K562 (cell line): ENCODE data around the gene FAM200B. TPM values are rescaled to one million over a fixed set of nuclear protein-coding genes. Genes with fewer than 3 reads are reported as not detected.
A peak's percentile ranks its signal among the peaks of the same experiment; 100 is the strongest.

ENCODE experiments used
- BCL6 ChIP-seq: fragments of 250-450 bp; sonication (Bioruptor Pico); IDR thresholded peaks from 2 replicates; pipeline ENCODE4 v1.4.0; 2020
- CSDE1 ChIP-seq, 2 experiments: fragments of 450-650 bp; IDR thresholded peaks; 2 replicates each; pipeline ENCODE4 v1.6.1; 2016; ENCODE audit warnings: mild to moderate bottlenecking in 1 of 2
- FOXO4 ChIP-seq: fragments of 450-650 bp; formaldehyde crosslinking; IDR thresholded peaks from 2 replicates; pipeline ENCODE4 v1.4.0; 2020; ENCODE audit warnings: mild to moderate bottlenecking, moderate library complexity
- HDGF ChIP-seq: fragments of 450-650 bp; IDR thresholded peaks from 2 replicates; pipeline ENCODE4 v1.6.1; 2016
- MEF2D ChIP-seq: conservative IDR thresholded peaks from 2 replicates; pipeline ENCODE4 v1.6.1; 2016; ENCODE audit warnings: low read depth, missing genetic modification characterization, missing compliant biosample characterization
- NELFE ChIP-seq: IDR thresholded peaks from 2 replicates; pipeline ENCODE4 v1.6.1; 2011; ENCODE audit warnings: mild to moderate bottlenecking; ENCODE audit not compliant: insufficient read depth, insufficient read length
- NFYB ChIP-seq: IDR thresholded peaks from 2 replicates; pipeline ENCODE4 v1.6.1; 2011; ENCODE audit warnings: mild to moderate bottlenecking, moderate library complexity; ENCODE audit not compliant: insufficient read length; ENCODE audit errors: extremely low read depth
- RBM34 ChIP-seq: fragments of 200-400 bp; formaldehyde crosslinking; IDR thresholded peaks from 2 replicates; pipeline ENCODE4 v1.6.1; 2018; ENCODE audit warnings: low read length, borderline replicate concordance; ENCODE audit not compliant: insufficient read depth
- SAFB ChIP-seq: fragments of 200-400 bp; formaldehyde crosslinking; IDR thresholded peaks from 2 replicates; pipeline ENCODE4 v1.6.1; 2017; ENCODE audit warnings: low read depth, low read length, borderline replicate concordance
- SMAD1 ChIP-seq: fragments of 150-350 bp; IDR thresholded peaks from 2 replicates; pipeline ENCODE4 v1.6.1; 2014; ENCODE audit warnings: low read length, low read depth; ENCODE audit not compliant: partially characterized antibody
- SMC3 ChIP-seq: conservative IDR thresholded peaks from 2 replicates; pipeline ENCODE4 v1.6.1; 2011; ENCODE audit warnings: low read depth, low read length, improper control_type of control experiment; ENCODE audit not compliant: insufficient read depth
- SNIP1 ChIP-seq: fragments of 450-650 bp; IDR thresholded peaks from 2 replicates; pipeline ENCODE4 v1.7.1; 2017; ENCODE audit warnings: low read depth, mild to moderate bottlenecking
- TCF3 ChIP-seq: sonication (generic); formaldehyde crosslinking; IDR thresholded peaks from 2 replicates; pipeline ENCODE4 v1.4.0; 2020; ENCODE audit warnings: mild to moderate bottlenecking, missing genetic modification reagents
- ZFP30 ChIP-seq: fragments of 250-450 bp; sonication (Bioruptor Pico); IDR thresholded peaks from 2 replicates; pipeline ENCODE4 v1.8.0; 2022; ENCODE audit warnings: moderate library complexity, mild to moderate bottlenecking, inconsistent platforms, borderline replicate concordance
- ZFP36 ChIP-seq: fragments of 150-350 bp; IDR thresholded peaks from 2 replicates; pipeline ENCODE4 v1.6.1; 2018; ENCODE audit warnings: low read length, low read depth; ENCODE audit not compliant: partially characterized antibody
- ZNF766 ChIP-seq: fragments of 200-800 bp; sonication (Bioruptor generic); conservative IDR thresholded peaks from 2 replicates; pipeline ENCODE4 v1.6.1; 2016; ENCODE audit warnings: missing genetic modification characterization, missing compliant biosample characterization
- ZSCAN29 ChIP-seq: fragments of 450-650 bp; IDR thresholded peaks from 2 replicates; pipeline ENCODE4 v1.6.1; 2017
- polyA plus RNA-seq, 8 experiments: library from polyadenylated mRNA; depleted of rRNA in 4 of 8; stranded (reverse) in 5 of 8; unstranded in 3 of 8; fragments of >200 nt; fragmentation: Nextera tagmentation in 2 of 8; fragmentation: Illumina TruSeq in 1 of 8; extraction: Ambion mirVana in 2 of 8; extraction: Trizol in 1 of 8; gene quantifications; 2 replicates each; pipeline versions ENCODE4 v1.2.1 to v1.2.3, GENCODE V29; 2011 to 2014; ENCODE audit warnings: inconsistent platforms in 1 of 8, missing spikeins in 1 of 8
- total RNA-seq, 7 experiments: library from RNA; depleted of rRNA in 6 of 7; stranded (reverse); fragments of >200 nt in 6 of 7; fragmentation: Illumina TruSeq in 2 of 7; extraction: Trizol in 2 of 7; gene quantifications; 2 replicates each; pipeline versions ENCODE4 v1.2.1 to v1.2.3, GENCODE V29; 2011 to 2021; ENCODE audit warnings: low replicate concordance in 1 of 7
- TF ChIP-seq, protein P1 (sequence below): sonication (generic); IDR thresholded peaks from 2 replicates; pipeline ENCODE4 v1.6.1; 2016
- TF ChIP-seq, protein P2 (sequence below): fragments of 250-450 bp; sonication (Bioruptor Pico); IDR thresholded peaks from 2 replicates; pipeline ENCODE4 v1.8.0; 2021; ENCODE audit warnings: mild to moderate bottlenecking, moderate library complexity
- TF ChIP-seq, protein P3 (sequence below), 2 experiments: fragments of 200-800 bp in 1 of 2; sonication (Bioruptor generic) in 1 of 2; sonication (generic) in 1 of 2; formaldehyde crosslinking in 1 of 2; IDR thresholded peaks in 1 of 2; conservative IDR thresholded peaks in 1 of 2; 2 replicates each; pipeline versions ENCODE4 v1.5.0 to v1.6.1; 2016 to 2020; ENCODE audit warnings: missing compliant biosample characterization in 1 of 2, missing genetic modification characterization in 1 of 2, missing genetic modification reagents in 1 of 2

The FAM200B gene
- total and polyA plus RNA-seq, 9 of the 15 experiments (the other 6 are each of a cell fraction or from before 2014, with no cell fraction given), result 17.4 to 48.0 (median 25.5) TPM

DNA sequence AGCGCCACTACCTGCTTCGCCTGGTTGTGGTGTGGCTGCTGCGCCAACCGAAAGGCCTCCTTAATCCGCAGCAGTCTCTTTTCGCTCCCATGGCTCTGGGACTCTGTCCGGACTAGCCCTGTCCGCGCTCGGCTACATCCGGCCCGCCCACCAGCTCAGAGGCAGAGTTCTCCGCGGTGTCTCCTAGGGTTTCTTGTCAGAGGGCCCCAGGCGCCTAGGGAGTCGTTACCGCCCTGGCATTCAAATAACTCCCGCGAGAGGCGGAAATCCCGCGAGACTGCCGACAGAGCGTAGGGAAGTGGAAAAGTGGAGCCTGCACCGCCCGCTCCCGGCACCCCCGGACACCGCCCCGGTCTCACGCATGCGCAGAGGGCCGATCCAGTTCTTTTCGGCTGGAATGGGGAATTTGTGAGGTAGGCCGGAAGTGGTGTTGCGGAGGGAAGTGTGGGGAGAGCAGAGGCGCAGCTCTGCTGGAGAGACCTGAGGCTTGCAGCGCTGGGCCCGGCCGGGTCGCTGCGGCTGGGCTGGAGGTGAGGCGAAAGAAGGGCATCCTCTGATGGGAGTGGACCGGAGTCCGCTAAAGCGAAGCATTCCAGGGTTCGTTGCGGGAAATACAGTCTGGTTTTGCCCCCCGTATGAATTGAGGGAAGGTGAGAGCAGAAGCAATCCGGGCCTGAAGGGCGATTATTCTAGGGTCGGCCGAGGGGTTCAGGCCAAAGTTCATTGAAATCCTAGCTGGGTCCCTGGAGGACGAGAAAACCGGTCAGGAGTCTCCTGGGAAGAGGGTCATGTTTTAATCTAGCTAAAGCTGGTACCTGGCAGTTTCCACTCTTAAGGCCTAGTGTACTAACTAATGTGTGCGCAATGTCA is at the start of gene FAM200B (continued):
- TF ChIP-seq FOXO4 (no peak), NELFE (no peak), ZFP30 (CRISPR knock-in tag) (no peak), NFYB (no peak), SMC3 (no peak), ZSCAN29 (no peak; the same call in 1 of the 2 replicates), RBM34 (no peak), TCF3 (peak; percentile 43; the same call in 1 of the 2 replicates), ZFP36 (peak; percentile 3), MEF2D (tag) (no peak), SAFB (no peak), SMAD1 (peak; percentile 84), ZNF766 (CRISPR knock-in tag) (no peak), BCL6 (CRISPR knock-in tag) (no peak), SNIP1 (no peak), HDGF (0 out of 2 replicates have a peak, but pooled peaks have one; percentile 42), CSDE1 (IDR thresholded peaks at IDR 0.05) (no peak; a peak in 1 of 4 replicates)
- TF ChIP-seq, protein P1, sequence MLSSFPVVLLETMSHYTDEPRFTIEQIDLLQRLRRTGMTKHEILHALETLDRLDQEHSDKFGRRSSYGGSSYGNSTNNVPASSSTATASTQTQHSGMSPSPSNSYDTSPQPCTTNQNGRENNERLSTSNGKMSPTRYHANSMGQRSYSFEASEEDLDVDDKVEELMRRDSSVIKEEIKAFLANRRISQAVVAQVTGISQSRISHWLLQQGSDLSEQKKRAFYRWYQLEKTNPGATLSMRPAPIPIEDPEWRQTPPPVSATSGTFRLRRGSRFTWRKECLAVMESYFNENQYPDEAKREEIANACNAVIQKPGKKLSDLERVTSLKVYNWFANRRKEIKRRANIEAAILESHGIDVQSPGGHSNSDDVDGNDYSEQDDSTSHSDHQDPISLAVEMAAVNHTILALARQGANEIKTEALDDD, result peak; percentile 78
- TF ChIP-seq, protein P2, sequence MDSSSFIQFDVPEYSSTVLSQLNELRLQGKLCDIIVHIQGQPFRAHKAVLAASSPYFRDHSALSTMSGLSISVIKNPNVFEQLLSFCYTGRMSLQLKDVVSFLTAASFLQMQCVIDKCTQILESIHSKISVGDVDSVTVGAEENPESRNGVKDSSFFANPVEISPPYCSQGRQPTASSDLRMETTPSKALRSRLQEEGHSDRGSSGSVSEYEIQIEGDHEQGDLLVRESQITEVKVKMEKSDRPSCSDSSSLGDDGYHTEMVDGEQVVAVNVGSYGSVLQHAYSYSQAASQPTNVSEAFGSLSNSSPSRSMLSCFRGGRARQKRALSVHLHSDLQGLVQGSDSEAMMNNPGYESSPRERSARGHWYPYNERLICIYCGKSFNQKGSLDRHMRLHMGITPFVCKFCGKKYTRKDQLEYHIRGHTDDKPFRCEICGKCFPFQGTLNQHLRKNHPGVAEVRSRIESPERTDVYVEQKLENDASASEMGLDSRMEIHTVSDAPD (CRISPR knock-in tag), result no peak
- TF ChIP-seq, protein P3, sequence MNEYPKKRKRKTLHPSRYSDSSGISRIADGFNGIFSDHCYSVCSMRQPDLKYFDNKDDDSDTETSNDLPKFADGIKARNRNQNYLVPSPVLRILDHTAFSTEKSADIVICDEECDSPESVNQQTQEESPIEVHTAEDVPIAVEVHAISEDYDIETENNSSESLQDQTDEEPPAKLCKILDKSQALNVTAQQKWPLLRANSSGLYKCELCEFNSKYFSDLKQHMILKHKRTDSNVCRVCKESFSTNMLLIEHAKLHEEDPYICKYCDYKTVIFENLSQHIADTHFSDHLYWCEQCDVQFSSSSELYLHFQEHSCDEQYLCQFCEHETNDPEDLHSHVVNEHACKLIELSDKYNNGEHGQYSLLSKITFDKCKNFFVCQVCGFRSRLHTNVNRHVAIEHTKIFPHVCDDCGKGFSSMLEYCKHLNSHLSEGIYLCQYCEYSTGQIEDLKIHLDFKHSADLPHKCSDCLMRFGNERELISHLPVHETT (CRISPR knock-in tag; conservative IDR thresholded peaks at IDR 0.05 in 1 of 2, IDR thresholded peaks at IDR 0.05 in 1 of 2), result no peak
